ENCODE results near the gene HCN3. TPM values are rescaled to one million over a fixed set of nuclear protein-coding genes. Genes with fewer than 3 reads are reported as not detected.

The HCN3 gene
- total and polyA plus RNA-seq, 4 experiments from 2014 or later = 0.10 to 5.3 (median 2.6) TPM

GRCh38 chr1:155308493-155309422 is 31.5 kb downstream of the HCN3 start, which contains the start of gene FDPS:
TSS of gene FDPS (plus strand) at chr1:155308866. CDS start at chr1:155309790, 924 bp downstream.
- Mint-ChIP-seq H3K4me3 (peak within 1 kb of the TSS; percentile 92 to 99 (median 97)), H3K27ac (peak within 1 kb of the TSS; percentile 88 to 99 (median 98)), H3K9me3 (peaks cover 0 to 1% (median 0%) of the 10 kb centered on the region in 8 donors), H3K36me3 (peaks cover 9 to 26% of the 10 kb centered on the region in 2 donors), H3K4me1 (peaks cover 18 to 44% (median 25%) of the 10 kb centered on the region in 4 donors), H3K27me3 (peaks cover 0 to 2% of the 10 kb centered on the region in 2 donors)
- H3K4me3 ChIP-seq (ENCODE audit: low read length in 2 of 2) = peak within 1 kb of the TSS; percentile 92 to 97
- peak; percentile 96 to 99 (median 98) for DNase-seq
- peaks cover 8% of the 10 kb centered on the region for H3K36me3 ChIP-seq (ENCODE audit: insufficient read depth, low read length)
- H3K9me3 ChIP-seq (ENCODE audit: control insufficient read depth in 1 of 2, low read length in 2 of 2) = no peaks in the 10 kb centered on the region
- CTCF ChIA-PET (ENCODE audit: partially characterized antibody) = interaction anchor here (1.3 to 3.0 kb wide), 4 partner anchors 15 to 58 kb away, joined by 5 to 27 read pairs (median 10); no protein-coding TSS in a partner anchor
- H3K4me1 ChIP-seq (ENCODE audit: insufficient read depth, low read length) = peaks cover 22% of the 10 kb centered on the region
- H3K27ac ChIP-seq (ENCODE audit: low read depth, low read length) = peak within 1 kb of the TSS; percentile 90
- H3K27me3 ChIP-seq (ENCODE audit: insufficient read depth, low read length) = no peaks in the 10 kb centered on the region
- POLR2A ChIA-PET (ENCODE audit: partially characterized antibody) = interaction anchor here (0.6 to 1.8 kb wide), 14 partner anchors 9 to 1151 kb away, joined by 3 to 14 read pairs (median 4); partner anchors contain the start of genes CLK2, RUSC1, SCAMP3 and THBS3
- intact Hi-C loops (cut with micrococcal nuclease) = loop anchor here (1.0 to 5.0 kb wide), 5 partner anchors 15 to 116 kb away; partner anchors contain the start of genes CLK2, HCN3 and SCAMP3

- CTCF ChIA-PET (ENCODE audit: partially characterized antibody) = no interaction called here
- H3K4me1 ChIP-seq (ENCODE audit: insufficient read depth, low read length) = peaks cover 22% of the 10 kb centered on the region
- no peaks in the 10 kb centered on the region for H3K9me3 ChIP-seq (ENCODE audit: control insufficient read depth in 1 of 2, low read length in 2 of 2)
- H3K4me3 Mint-ChIP-seq = peak overlapping the region; percentile 92 to 99 (median 97)
- H3K36me3 Mint-ChIP-seq = peaks cover 9 to 26% of the 10 kb centered on the region in 2 donors
- intact Hi-C loops (cut with micrococcal nuclease) = loop anchor here (5.0 kb wide), 1 partner anchor 117 kb away; no protein-coding TSS in a partner anchor
- H3K27ac ChIP-seq (ENCODE audit: low read depth, low read length) = peak overlapping the region; percentile 90
- H3K36me3 ChIP-seq (ENCODE audit: insufficient read depth, low read length) = peaks cover 8% of the 10 kb centered on the region
- no peak for DNase-seq
- POLR2A ChIA-PET (ENCODE audit: partially characterized antibody) = interaction anchor here (0.8 kb wide), 1 partner anchor 14 kb away, joined by 4 read pairs; no protein-coding TSS in a partner anchor
- H3K4me1 Mint-ChIP-seq = peaks cover 18 to 44% (median 25%) of the 10 kb centered on the region in 4 donors
- no peaks in the 10 kb centered on the region for H3K27me3 ChIP-seq (ENCODE audit: insufficient read depth, low read length)
- peak overlapping the region; percentile 92 to 97 for H3K4me3 ChIP-seq (ENCODE audit: low read length in 2 of 2)
- H3K9me3 Mint-ChIP-seq = peaks cover 0 to 1% (median 0%) of the 10 kb centered on the region in 8 donors
- H3K27ac Mint-ChIP-seq = peak overlapping the region; percentile 61 to 99 (median 97)
- H3K27me3 Mint-ChIP-seq = no peaks in the 10 kb centered on the region
Measured at GRCh38 chr1:155309423-155310021, 32.3 kb downstream of the HCN3 start.

GRCh38 chr1:155313261-155313660 is 36.0 kb downstream of the HCN3 start:
- Mint-ChIP-seq H3K36me3 (peaks cover 9 to 35% of the 10 kb centered on the region in 2 donors), H3K4me3 (no peak overlapping the region), H3K4me1 (peaks cover 16 to 41% (median 23%) of the 10 kb centered on the region in 4 donors), H3K9me3 (peaks cover 0 to 1% (median 0%) of the 10 kb centered on the region in 8 donors), H3K27me3 (no peaks in the 10 kb centered on the region), H3K27ac (peak overlapping the region in 4 of 7 donors; percentile 5 to 70 (median 48))
- Histone ChIP-seq H3K4me1 (ENCODE audit: insufficient read depth, low read length) (peaks cover 15% of the 10 kb centered on the region), H3K36me3 (ENCODE audit: insufficient read depth, low read length) (peaks cover 12% of the 10 kb centered on the region), H3K27ac (ENCODE audit: low read depth, low read length) (no peak overlapping the region), H3K4me3 (ENCODE audit: low read length in 2 of 2) (no peak overlapping the region), H3K27me3 (ENCODE audit: insufficient read depth, low read length) (no peaks in the 10 kb centered on the region), H3K9me3 (ENCODE audit: control insufficient read depth in 1 of 2, low read length in 2 of 2) (no peaks in the 10 kb centered on the region)
- ChIA-PET CTCF (ENCODE audit: partially characterized antibody) (interaction anchor here (0.8 to 1.2 kb wide), 3 partner anchors 9 to 169 kb away, joined by 3 to 4 read pairs (median 3); no protein-coding TSS in a partner anchor), POLR2A (ENCODE audit: partially characterized antibody) (interaction anchor here (1.1 kb wide), 1 partner anchor 57 kb away, joined by 3 read pairs; no protein-coding TSS in a partner anchor)
- intact Hi-C loops (cut with micrococcal nuclease) = no loop called here
- DNase-seq = no peak

GRCh38 chr1:155316922-155317321 is 39.7 kb downstream of the HCN3 start:
- Histone ChIP-seq H3K4me1 (ENCODE audit: insufficient read depth, low read length) (peaks cover 17% of the 10 kb centered on the region), H3K4me3 (ENCODE audit: low read length in 2 of 2) (no peak overlapping the region), H3K27me3 (ENCODE audit: insufficient read depth, low read length) (no peaks in the 10 kb centered on the region), H3K27ac (ENCODE audit: low read depth, low read length) (no peak overlapping the region), H3K36me3 (ENCODE audit: insufficient read depth, low read length) (peaks cover 12% of the 10 kb centered on the region), H3K9me3 (ENCODE audit: control insufficient read depth in 1 of 2, low read length in 2 of 2) (no peaks in the 10 kb centered on the region)
- CTCF ChIA-PET (ENCODE audit: partially characterized antibody) = interaction anchor here (0.6 to 1.2 kb wide), 2 partner anchors 42 to 66 kb away, joined by 4 to 7 read pairs; no protein-coding TSS in a partner anchor
- no peak overlapping the region for H3K27ac Mint-ChIP-seq
- H3K4me1 Mint-ChIP-seq = peaks cover 15 to 40% (median 18%) of the 10 kb centered on the region in 4 donors
- H3K27me3 Mint-ChIP-seq = no peaks in the 10 kb centered on the region
- no peak overlapping the region for H3K4me3 Mint-ChIP-seq
- POLR2A ChIA-PET (ENCODE audit: partially characterized antibody) = interaction anchor here (1.1 kb wide), 1 partner anchor 10 kb away, joined by 3 read pairs; no protein-coding TSS in a partner anchor
- intact Hi-C loops (cut with micrococcal nuclease) = no loop called here
- no peak for DNase-seq
- H3K36me3 Mint-ChIP-seq = peaks cover 11 to 27% of the 10 kb centered on the region in 2 donors
- peaks cover 0 to 1% (median 0%) of the 10 kb centered on the region in 8 donors for H3K9me3 Mint-ChIP-seq

- peak overlapping the region in 2 of 8 donors; percentile 1 to 45 for H3K4me3 Mint-ChIP-seq
- H3K27me3 ChIP-seq (ENCODE audit: insufficient read depth, low read length) = no peaks in the 10 kb centered on the region
- H3K27me3 Mint-ChIP-seq = no peaks in the 10 kb centered on the region
- peaks cover 11 to 19% of the 10 kb centered on the region in 2 donors for H3K36me3 Mint-ChIP-seq
- H3K4me3 ChIP-seq (ENCODE audit: low read length in 2 of 2) = no peak overlapping the region
- peak overlapping the region in 1 of 7 donors; percentile 11 for H3K27ac Mint-ChIP-seq
- intact Hi-C loops (cut with micrococcal nuclease) = no loop called here
- ChIA-PET POLR2A (ENCODE audit: partially characterized antibody) (interaction anchor here (1.0 to 1.4 kb wide), 2 partner anchors 10 to 46 kb away, joined by 3 to 4 read pairs; no protein-coding TSS in a partner anchor), CTCF (ENCODE audit: partially characterized antibody) (interaction anchor here (0.9 to 10.1 kb wide), 2 partner anchors 39 to 68 kb away, joined by 3 to 143 read pairs; no protein-coding TSS in a partner anchor)
- H3K4me1 Mint-ChIP-seq = peaks cover 14 to 38% (median 24%) of the 10 kb centered on the region in 4 donors
- H3K27ac ChIP-seq (ENCODE audit: low read depth, low read length) = no peak overlapping the region
- DNase-seq = no peak
- H3K4me1 ChIP-seq (ENCODE audit: insufficient read depth, low read length) = peaks cover 25% of the 10 kb centered on the region
- peaks cover 0 to 1% (median 0%) of the 10 kb centered on the region in 8 donors for H3K9me3 Mint-ChIP-seq
- H3K9me3 ChIP-seq (ENCODE audit: control insufficient read depth in 1 of 2, low read length in 2 of 2) = no peaks in the 10 kb centered on the region
- H3K36me3 ChIP-seq (ENCODE audit: insufficient read depth, low read length) = peaks cover 10% of the 10 kb centered on the region
Measured at GRCh38 chr1:155318082-155318481, 40.8 kb downstream of the HCN3 start.

GRCh38 chr1:155319536-155319935 is 42.3 kb downstream of the HCN3 start:
- Mint-ChIP-seq H3K27ac (peak overlapping the region in 3 of 7 donors; percentile 1 to 42 (median 36)), H3K4me1 (peaks cover 12 to 40% (median 23%) of the 10 kb centered on the region in 4 donors)
- CTCF ChIA-PET (ENCODE audit: partially characterized antibody) = interaction anchor here (1.4 to 10.1 kb wide), 2 partner anchors 69 to 185 kb away, joined by 3 to 143 read pairs; no protein-coding TSS in a partner anchor

More at GRCh38 chr1:155319536-155319935, 42.3 kb downstream of the HCN3 start:
- no peaks in the 10 kb centered on the region for H3K9me3 ChIP-seq (ENCODE audit: control insufficient read depth in 1 of 2, low read length in 2 of 2)
- H3K27ac ChIP-seq (ENCODE audit: low read depth, low read length) = no peak overlapping the region
- no peaks in the 10 kb centered on the region for H3K9me3 Mint-ChIP-seq
- H3K4me3 ChIP-seq (ENCODE audit: low read length in 2 of 2) = no peak overlapping the region
- H3K36me3 Mint-ChIP-seq = peaks cover 5 to 16% of the 10 kb centered on the region in 2 donors
- H3K4me3 Mint-ChIP-seq = peak overlapping the region in 3 of 8 donors; percentile 9 to 85 (median 69)
- POLR2A ChIA-PET (ENCODE audit: partially characterized antibody) = interaction anchor here (1.2 to 1.3 kb wide), 2 partner anchors 58 to 69 kb away, joined by 3 to 5 read pairs; partner anchors contain the start of gene SCAMP3
- H3K4me1 ChIP-seq (ENCODE audit: insufficient read depth, low read length) = peaks cover 25% of the 10 kb centered on the region
- peaks cover 4% of the 10 kb centered on the region for H3K36me3 ChIP-seq (ENCODE audit: insufficient read depth, low read length)
- H3K27me3 Mint-ChIP-seq = no peaks in the 10 kb centered on the region
- no peaks in the 10 kb centered on the region for H3K27me3 ChIP-seq (ENCODE audit: insufficient read depth, low read length)
- intact Hi-C loops (cut with micrococcal nuclease) = no loop called here
- no peak for DNase-seq

All from CD4-positive, alpha-beta memory T cell (primary cell).